Panc1 (cell line): ENCODE measurements around the gene TMEM98. TPM values are rescaled to one million over a fixed set of nuclear protein-coding genes. Genes with fewer than 3 reads are reported as not detected.

Source experiments
- ATAC-seq: fragments of 200-7000 bp; cut with Tn5 transposase; 2 replicates; pipeline ENCODE4 v1.9.1; 2020; ENCODE audit warnings: mild to moderate bottlenecking, moderate library complexity
- BruUV-seq: library from RNA; stranded (reverse); fragments of 400-500 nt; replicated peaks from 2 replicates; lab custom pipeline; 2021; lab: Mats Ljungman, UMichigan
- CTCF ChIA-PET: fragments of 300-600 bp; sonication (Branson Sonifier 250); formaldehyde crosslinking; loops from one replicate; lab custom pipeline; 2022; ENCODE audit warnings: antibody characterized with exemption; lab: Charles Lee
- POLR2A ChIA-PET: fragments of 300-600 bp; sonication (Branson Sonifier 250); formaldehyde crosslinking; loops from one replicate; lab custom pipeline; 2022; ENCODE audit warnings: antibody characterized with exemption; lab: Charles Lee
- DNase-seq: peaks from one replicate; pipeline ENCODE4 v3.0.0-alpha.2; 2010; ENCODE audit warnings: low read depth, low spot score
- H3K27ac ChIP-seq: 2 replicates; pipeline ENCODE4 v1.5.1; 2011; ENCODE audit warnings: mild to moderate bottlenecking, low read length, inconsistent platforms
- H3K27me3 ChIP-seq: fragments of 200-500 bp; sonication (Bioruptor generic); 2 replicates; pipeline ENCODE4 v1.6.0; 2014; ENCODE audit warnings: low read length, inconsistent platforms; ENCODE audit not compliant: control insufficient read depth, insufficient read depth
- H3K36me3 ChIP-seq: fragments of 200-500 bp; sonication (Bioruptor generic); 2 replicates; pipeline ENCODE4 v1.5.1; 2014; ENCODE audit warnings: inconsistent platforms, mild to moderate bottlenecking, low read length, moderate library complexity; ENCODE audit not compliant: control insufficient read depth, insufficient read depth
- H3K4me1 ChIP-seq: 2 replicates; pipeline ENCODE4 v1.5.1; 2011; ENCODE audit warnings: inconsistent platforms, mild to moderate bottlenecking, low read length, moderate library complexity; ENCODE audit not compliant: control insufficient read depth, insufficient read depth
- H3K4me3 ChIP-seq, 2 experiments: 2 replicates each; pipeline ENCODE4 v1.5.1; 2011 to 2012; ENCODE audit warnings: low read depth in 2 of 2, low read length in 2 of 2, mild to moderate bottlenecking in 2 of 2, inconsistent platforms in 1 of 2, moderate library complexity in 1 of 2
- H3K9me3 ChIP-seq: fragments of 200-500 bp; sonication (Bioruptor generic); 2 replicates; pipeline ENCODE4 v1.5.1; 2014; ENCODE audit warnings: low read depth, mild to moderate bottlenecking, inconsistent platforms, low read length, moderate library complexity; ENCODE audit not compliant: control insufficient read depth, insufficient read depth
- CTCF ChIP-seq: fragments of 450-650 bp; IDR thresholded peaks from 2 replicates; pipeline ENCODE4 v1.5.1; 2017; ENCODE audit warnings: mild to moderate bottlenecking
- POLR2AphosphoS5 ChIP-seq: IDR thresholded peaks from 2 replicates; pipeline ENCODE4 v1.6.1; 2012; ENCODE audit warnings: mild to moderate bottlenecking, low read depth, low read length, moderate library complexity
- SIN3A ChIP-seq: IDR thresholded peaks from 2 replicates; pipeline ENCODE4 v1.6.1; 2012; ENCODE audit warnings: low read depth, mild to moderate bottlenecking, low read length, moderate library complexity, borderline replicate concordance; ENCODE audit not compliant: insufficient read depth
- TCF7L2 ChIP-seq: IDR thresholded peaks from 2 replicates; pipeline ENCODE4 v1.6.1; 2011; ENCODE audit warnings: mild to moderate bottlenecking, low read depth, low read length, inconsistent platforms
- in situ Hi-C: cut with HindIII; loops from 2 replicates; pipeline ENCODE4 v1.10.0; 2016; ENCODE audit warnings: low sequenced_read_pairs, low pct_unique_long_range_greater_than_20kb
- intact Hi-C: fragments of 100-400 bp; cut with micrococcal nuclease; formaldehyde crosslinking; loops from one replicate; pipeline ENCODE4 v1.10.0; 2022; ENCODE audit not compliant: unreplicated experiment
- total RNA-seq: library from RNA; stranded (reverse); gene quantifications from one replicate; pipeline ENCODE4 v1.2.1, GENCODE V29; 2021; ENCODE audit not compliant: unreplicated experiment
- TF ChIP-seq, protein P1 (sequence below), 2 experiments: IDR thresholded peaks; 2 replicates each; pipeline ENCODE4 v1.6.1; 2011 to 2012; ENCODE audit warnings: low read depth in 2 of 2, control low read depth in 1 of 2, low read length in 1 of 2, mild to moderate bottlenecking in 1 of 2, moderate library complexity in 1 of 2; ENCODE audit not compliant: insufficient read depth in 1 of 2

The TMEM98 gene
- total RNA-seq, 1 experiment from 2014 or later: 2.2 TPM

- TF ChIP-seq CTCF: no peak
- TF ChIP-seq SIN3A: no peak
- TF ChIP-seq POLR2AphosphoS5: no peak
- TF ChIP-seq, protein P1, sequence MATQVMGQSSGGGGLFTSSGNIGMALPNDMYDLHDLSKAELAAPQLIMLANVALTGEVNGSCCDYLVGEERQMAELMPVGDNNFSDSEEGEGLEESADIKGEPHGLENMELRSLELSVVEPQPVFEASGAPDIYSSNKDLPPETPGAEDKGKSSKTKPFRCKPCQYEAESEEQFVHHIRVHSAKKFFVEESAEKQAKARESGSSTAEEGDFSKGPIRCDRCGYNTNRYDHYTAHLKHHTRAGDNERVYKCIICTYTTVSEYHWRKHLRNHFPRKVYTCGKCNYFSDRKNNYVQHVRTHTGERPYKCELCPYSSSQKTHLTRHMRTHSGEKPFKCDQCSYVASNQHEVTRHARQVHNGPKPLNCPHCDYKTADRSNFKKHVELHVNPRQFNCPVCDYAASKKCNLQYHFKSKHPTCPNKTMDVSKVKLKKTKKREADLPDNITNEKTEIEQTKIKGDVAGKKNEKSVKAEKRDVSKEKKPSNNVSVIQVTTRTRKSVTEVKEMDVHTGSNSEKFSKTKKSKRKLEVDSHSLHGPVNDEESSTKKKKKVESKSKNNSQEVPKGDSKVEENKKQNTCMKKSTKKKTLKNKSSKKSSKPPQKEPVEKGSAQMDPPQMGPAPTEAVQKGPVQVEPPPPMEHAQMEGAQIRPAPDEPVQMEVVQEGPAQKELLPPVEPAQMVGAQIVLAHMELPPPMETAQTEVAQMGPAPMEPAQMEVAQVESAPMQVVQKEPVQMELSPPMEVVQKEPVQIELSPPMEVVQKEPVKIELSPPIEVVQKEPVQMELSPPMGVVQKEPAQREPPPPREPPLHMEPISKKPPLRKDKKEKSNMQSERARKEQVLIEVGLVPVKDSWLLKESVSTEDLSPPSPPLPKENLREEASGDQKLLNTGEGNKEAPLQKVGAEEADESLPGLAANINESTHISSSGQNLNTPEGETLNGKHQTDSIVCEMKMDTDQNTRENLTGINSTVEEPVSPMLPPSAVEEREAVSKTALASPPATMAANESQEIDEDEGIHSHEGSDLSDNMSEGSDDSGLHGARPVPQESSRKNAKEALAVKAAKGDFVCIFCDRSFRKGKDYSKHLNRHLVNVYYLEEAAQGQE (IDR thresholded peaks at IDR 0.05; ENCODE audit: insufficient read depth in 1 of 2, low read depth in 2 of 2, low read length in 1 of 2): no peak
- TF ChIP-seq TCF7L2: no peak
- Histone ChIP-seq H3K27ac (no peak overlapping the region), H3K4me1 (peaks cover 3% of the 10 kb centered on the region; the same call in 1 of the 2 replicates), H3K27me3 (peaks cover 24% of the 10 kb centered on the region), H3K9me3 (no peaks in the 10 kb centered on the region), H3K4me3 (no peak overlapping the region), H3K36me3 (no peaks in the 10 kb centered on the region)
- ATAC-seq (no peak), DNase-seq (no peak)
- intact Hi-C loops: no loop called here
- ChIA-PET CTCF (interaction anchor here (1.4 kb wide), 1 partner anchor 96 kb away, joined by 3 read pairs; no protein-coding TSS in a partner anchor), POLR2A (no interaction called here)
- in situ Hi-C loops: no loop called here
- no TSS peak for BruUV-seq
These were observed 48.8 kb upstream of the TMEM98 start for GRCh38 chr17:32879134-32879533.

- ChIA-PET CTCF (no interaction called here), POLR2A (no interaction called here)
- peaks cover 3% of the 10 kb centered on the region; the same call in 1 of the 2 replicates for H3K4me1 ChIP-seq
- in situ Hi-C loops: no loop called here
- H3K36me3 ChIP-seq: no peaks in the 10 kb centered on the region
- intact Hi-C loops: no loop called here
- BruUV-seq: no TSS peak
- no peak overlapping the region for H3K4me3 ChIP-seq
- H3K9me3 ChIP-seq: no peaks in the 10 kb centered on the region
- DNase-seq (no peak), ATAC-seq (no peak)
- no peak for TF ChIP-seq TCF7L2
- TF ChIP-seq, protein P1 (IDR thresholded peaks at IDR 0.05; ENCODE audit: insufficient read depth in 1 of 2, low read depth in 2 of 2, low read length in 1 of 2): no peak
- no peak for TF ChIP-seq SIN3A
- TF ChIP-seq POLR2AphosphoS5: no peak
- no peak for TF ChIP-seq CTCF
- peaks cover 22% of the 10 kb centered on the region for H3K27me3 ChIP-seq
- H3K27ac ChIP-seq: no peak overlapping the region
These were observed 47.1 kb upstream of the TMEM98 start for GRCh38 chr17:32880671-32881453.
